ENCODE results near the gene PHYKPL.

DNA sequence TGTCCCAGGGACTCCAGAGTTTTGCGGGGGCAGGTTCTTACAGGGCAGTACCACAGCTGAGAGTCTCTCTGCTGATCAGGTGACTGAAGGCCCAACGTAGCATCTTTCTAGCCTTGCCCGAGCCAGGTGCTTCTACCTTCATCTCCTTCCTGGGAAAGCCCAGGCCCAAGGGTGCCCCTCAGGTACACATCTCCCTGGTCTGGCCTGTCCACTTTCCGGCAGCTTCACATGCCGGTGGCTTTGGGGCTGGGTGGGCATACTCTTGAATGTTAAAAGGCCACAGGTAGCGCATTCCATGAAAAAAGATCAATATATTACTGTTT lies 5.7 kb upstream of the PHYKPL start:
- TF ChIP-seq, protein P1, sequence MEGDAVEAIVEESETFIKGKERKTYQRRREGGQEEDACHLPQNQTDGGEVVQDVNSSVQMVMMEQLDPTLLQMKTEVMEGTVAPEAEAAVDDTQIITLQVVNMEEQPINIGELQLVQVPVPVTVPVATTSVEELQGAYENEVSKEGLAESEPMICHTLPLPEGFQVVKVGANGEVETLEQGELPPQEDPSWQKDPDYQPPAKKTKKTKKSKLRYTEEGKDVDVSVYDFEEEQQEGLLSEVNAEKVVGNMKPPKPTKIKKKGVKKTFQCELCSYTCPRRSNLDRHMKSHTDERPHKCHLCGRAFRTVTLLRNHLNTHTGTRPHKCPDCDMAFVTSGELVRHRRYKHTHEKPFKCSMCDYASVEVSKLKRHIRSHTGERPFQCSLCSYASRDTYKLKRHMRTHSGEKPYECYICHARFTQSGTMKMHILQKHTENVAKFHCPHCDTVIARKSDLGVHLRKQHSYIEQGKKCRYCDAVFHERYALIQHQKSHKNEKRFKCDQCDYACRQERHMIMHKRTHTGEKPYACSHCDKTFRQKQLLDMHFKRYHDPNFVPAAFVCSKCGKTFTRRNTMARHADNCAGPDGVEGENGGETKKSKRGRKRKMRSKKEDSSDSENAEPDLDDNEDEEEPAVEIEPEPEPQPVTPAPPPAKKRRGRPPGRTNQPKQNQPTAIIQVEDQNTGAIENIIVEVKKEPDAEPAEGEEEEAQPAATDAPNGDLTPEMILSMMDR (IDR thresholded peaks at IDR 0.05), result no peak
- TF ChIP-seq POLR2A (IDR thresholded peaks at IDR 0.05), result no peak
